Hippocampal formation (tissue), 2 donors: ENCODE results near the gene AR.

Source experiments
- DNase-seq, 2 donors: peaks; one replicate each; lab custom pipeline; 2025; lab: John Stamatoyannopoulos, UW

AR gene

GRCh38 chrX:67543818-67544217 lies at the start of gene AR:
Gene AR (plus strand): TSS chrX:67544021. CDS start chrX:67545147, 1,126 bp downstream.
- no peak for DNase-seq

GRCh38 chrX:67500617-67501016 lies 43.2 kb upstream of the AR start:
- no peak for DNase-seq

DNA sequence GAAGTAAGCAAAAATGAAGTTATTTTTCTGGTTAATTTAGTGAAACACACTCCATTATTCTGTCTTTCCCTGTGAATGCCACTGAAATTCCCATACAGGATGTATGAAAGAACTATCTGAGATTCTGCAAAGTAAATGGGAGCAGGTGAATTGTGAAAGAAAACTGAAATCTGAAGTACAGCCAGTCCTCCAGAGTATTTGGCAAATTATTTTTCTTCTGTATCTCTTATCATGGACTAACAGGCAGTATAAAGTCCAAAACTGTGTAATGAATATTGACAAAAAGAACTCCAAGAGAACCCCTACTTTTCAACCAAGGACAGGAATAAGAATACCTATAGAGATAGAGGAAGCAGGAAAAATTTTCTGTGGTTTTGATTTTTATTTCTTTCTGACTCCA lies 40.8 kb upstream of the AR start:
- DNase-seq: no peak

DNA sequence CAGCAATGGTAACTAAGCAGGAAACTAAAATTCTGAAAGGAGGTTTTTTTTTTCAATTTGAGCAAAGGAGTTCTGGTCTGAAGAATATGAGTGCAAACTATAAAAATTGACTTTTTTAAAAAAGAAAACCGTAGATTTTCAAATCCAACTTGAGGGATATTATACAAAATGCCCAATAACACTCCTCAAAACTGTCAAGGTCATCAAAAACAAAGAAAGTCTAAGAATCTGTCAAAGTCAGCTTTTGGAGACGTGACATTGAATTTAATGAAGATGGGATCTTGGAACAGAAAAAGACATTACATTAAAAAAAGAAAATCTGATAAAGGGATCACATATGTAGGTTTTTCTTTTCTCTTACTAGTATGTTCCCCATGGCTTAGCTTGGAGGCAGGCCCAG lies 40.4 kb upstream of the AR start:
- no peak for DNase-seq

- no peak for DNase-seq
Measured at GRCh38 chrX:67520671-67521070, 23.1 kb upstream of the AR start.

DNA sequence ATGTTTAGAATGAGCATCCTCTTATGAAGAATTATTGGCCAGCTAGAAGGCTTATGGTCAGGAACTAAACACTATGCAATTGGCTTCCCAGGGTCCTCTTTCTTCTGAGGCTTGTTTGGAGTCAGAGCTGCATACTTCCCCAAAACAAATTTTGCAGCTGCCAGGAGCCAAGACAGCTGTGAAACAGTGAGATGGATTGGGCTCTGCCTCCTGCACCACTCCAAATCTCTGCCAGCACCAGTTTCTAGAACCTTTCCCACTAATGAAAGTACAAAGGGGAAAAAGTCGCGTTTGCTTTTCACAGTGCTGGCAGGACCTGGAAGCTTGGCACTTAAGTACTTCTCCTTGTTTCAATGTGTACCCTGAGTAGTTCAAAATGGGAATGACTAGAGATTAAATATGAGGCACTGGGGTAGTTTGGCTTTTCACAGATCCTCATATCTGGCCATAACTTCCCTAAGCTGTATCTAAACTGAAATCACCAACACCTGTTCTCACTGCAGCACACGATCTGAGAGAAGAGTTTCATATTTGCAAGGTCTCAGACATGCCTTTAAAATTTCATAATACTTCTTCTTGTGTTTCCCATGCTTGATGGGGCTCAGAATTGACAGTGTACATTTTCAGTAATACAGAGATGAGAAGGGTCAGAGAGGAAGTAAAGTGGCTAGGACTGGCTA lies 20.7 kb upstream of the AR start:
- DNase-seq: no peak

GRCh38 chrX:67523932-67524331 lies 19.9 kb upstream of the AR start:
- no peak for DNase-seq

DNA sequence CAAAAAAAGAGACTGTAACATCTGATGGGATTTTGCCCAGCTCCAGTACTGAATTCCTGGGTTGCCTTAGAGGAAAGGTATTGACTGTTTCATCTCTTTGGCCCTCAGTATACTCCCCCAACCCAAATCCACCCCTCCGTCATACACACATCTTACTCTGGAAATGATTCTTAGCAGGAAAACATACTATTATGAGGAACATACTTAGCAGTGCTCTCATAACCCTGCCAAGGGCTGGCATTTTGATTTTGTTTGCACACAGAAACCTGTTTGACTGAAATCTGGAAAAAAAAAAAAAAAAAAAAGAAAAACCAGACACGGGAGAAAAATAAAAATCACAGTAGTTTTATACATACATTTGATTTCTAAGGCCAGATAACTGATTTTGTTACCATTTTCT lies 19.4 kb upstream of the AR start:
- no peak for DNase-seq

- no peak for DNase-seq
Measured at GRCh38 chrX:67524950-67525691, 18.7 kb upstream of the AR start.

DNA sequence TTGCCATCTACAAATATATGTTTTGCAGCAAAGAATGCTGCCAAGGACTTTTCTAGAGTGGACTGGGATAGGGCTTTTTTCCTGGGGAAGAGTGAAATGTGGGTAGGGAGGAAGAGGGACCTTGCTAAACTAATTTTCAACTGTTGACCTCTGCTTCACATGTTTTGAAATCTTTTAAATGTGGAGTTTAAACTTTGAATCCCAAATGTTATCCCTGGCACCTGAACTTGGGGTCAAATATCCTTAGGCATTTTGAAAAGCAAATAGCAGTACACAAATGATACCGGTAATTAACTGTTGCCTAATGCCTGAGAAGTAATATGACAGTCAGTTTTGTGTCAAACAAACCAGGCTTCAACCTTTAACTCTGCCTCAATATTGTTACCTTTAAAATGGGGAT lies 7.3 kb upstream of the AR start:
- no peak for DNase-seq

GRCh38 chrX:67538383-67538782 lies 5.4 kb upstream of the AR start:
- DNase-seq: no peak

- no peak for DNase-seq
Measured at GRCh38 chrX:67544281-67545035, 637 bp downstream of the AR start.

GRCh38 chrX:67545036-67545821 lies 1.4 kb downstream of the AR start:
- DNase-seq: no peak

GRCh38 chrX:67545893-67546495 lies 2.2 kb downstream of the AR start:
- DNase-seq: no peak

DNA sequence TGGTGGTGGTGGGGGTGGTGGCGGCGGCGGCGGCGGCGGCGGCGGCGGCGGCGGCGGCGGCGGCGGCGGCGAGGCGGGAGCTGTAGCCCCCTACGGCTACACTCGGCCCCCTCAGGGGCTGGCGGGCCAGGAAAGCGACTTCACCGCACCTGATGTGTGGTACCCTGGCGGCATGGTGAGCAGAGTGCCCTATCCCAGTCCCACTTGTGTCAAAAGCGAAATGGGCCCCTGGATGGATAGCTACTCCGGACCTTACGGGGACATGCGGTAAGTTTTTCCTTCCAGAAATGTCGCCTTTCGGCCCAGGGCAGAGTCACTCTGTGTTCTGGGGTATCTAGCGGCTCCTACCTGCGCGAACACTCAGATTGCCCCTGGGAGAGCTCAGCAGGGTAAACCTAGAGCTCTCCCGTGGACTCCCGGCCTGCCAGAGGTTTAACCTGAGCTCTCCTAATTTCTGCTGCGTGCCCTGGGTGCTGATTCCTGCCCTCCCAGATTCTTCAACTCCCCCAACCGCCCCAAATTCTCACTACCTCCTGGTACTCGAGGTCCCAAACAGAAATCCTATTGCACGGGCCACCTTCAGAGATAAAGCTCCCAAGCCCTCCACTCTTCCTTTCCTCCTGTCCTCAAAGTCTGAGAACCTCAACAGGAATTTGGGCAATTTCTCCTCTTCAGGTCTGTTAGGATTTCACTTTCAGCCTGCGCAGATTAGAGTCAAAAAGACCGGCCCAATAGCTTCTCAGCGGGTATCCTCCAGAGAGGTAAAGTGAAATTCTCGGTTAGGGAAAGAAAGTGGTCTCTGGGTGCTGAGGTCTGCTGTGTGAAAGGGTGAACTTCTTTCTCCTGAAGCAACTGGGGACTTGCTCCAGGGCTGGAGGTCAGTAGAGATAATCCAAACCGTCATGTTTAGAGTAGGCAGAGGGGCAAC lies 2.9 kb downstream of the AR start:
- DNase-seq: no peak

- DNase-seq: no peak
Measured at GRCh38 chrX:67555578-67556203, 11.9 kb downstream of the AR start.

GRCh38 chrX:67558267-67558666 lies 14.4 kb downstream of the AR start:
- DNase-seq: no peak

- DNase-seq: no peak
Measured at GRCh38 chrX:67563469-67564448, 19.9 kb downstream of the AR start.

DNA sequence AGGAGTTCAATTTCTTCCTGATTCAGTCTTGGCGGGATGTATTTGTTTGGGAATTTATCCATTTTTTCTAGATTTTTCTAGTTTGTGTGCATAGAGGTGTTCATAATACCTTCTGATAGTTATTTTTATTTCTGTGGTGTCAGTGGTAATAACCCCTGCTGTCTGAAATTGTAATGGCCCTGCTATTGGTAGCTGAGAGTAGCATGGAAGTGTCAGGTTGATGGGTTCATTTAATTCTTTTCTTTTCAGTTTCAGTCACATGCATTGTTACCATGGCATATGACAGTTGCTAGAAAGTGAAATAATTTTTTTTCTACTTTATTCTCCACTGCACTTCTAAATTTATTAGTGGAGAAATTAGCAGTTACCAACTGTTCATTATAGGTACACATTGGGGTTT lies 20.7 kb downstream of the AR start:
- no peak for DNase-seq
